ENCODE results near the gene CCNG2. TPM values are rescaled to one million over a fixed set of nuclear protein-coding genes. Genes with fewer than 3 reads are reported as not detected.

CCNG2 gene
- total RNA-seq, 1 donor from 2014 or later = 48.5 TPM

GRCh38 chr4:77197361-77197760 lies 40.4 kb downstream of the CCNG2 start:
- intact Hi-C loops (cut with DNase I) = no loop called here
- no peak for ATAC-seq
- DNase-seq (ENCODE audit: low spot score) = no peak

GRCh38 chr4:77197831-77198230 lies 40.8 kb downstream of the CCNG2 start:
- intact Hi-C loops (cut with DNase I) = no loop called here
- DNase-seq (ENCODE audit: low spot score) (no peak), ATAC-seq (no peak)

- intact Hi-C loops (cut with DNase I) = no loop called here
- no peak for ATAC-seq
- no peak for DNase-seq (ENCODE audit: low spot score)
These were observed 42.3 kb downstream of the CCNG2 start for GRCh38 chr4:77199276-77199675.

- no peak for ATAC-seq
- intact Hi-C loops (cut with DNase I) = no loop called here
- no peak for DNase-seq (ENCODE audit: low spot score)
These were observed 42.7 kb downstream of the CCNG2 start for GRCh38 chr4:77199701-77200100.

- DNase-seq (ENCODE audit: low spot score) (no peak), ATAC-seq (no peak)
- intact Hi-C loops (cut with DNase I) = no loop called here
These were observed 44.3 kb downstream of the CCNG2 start for GRCh38 chr4:77201343-77201742.

- intact Hi-C loops (cut with DNase I) = no loop called here
- no peak for DNase-seq (ENCODE audit: low spot score)
- ATAC-seq = no peak
These were observed 44.9 kb downstream of the CCNG2 start for GRCh38 chr4:77201857-77202256.

- no peak for DNase-seq (ENCODE audit: low spot score)
- ATAC-seq = no peak
- intact Hi-C loops (cut with DNase I) = no loop called here
These were observed 45.5 kb downstream of the CCNG2 start for GRCh38 chr4:77202491-77202890.

GRCh38 chr4:77203380-77204197 lies 46.6 kb downstream of the CCNG2 start:
- ATAC-seq (peak; percentile 83), DNase-seq (ENCODE audit: low spot score) (peak; percentile 71)
- intact Hi-C loops (cut with DNase I) = no loop called here

GRCh38 chr4:77204621-77205020 lies 47.6 kb downstream of the CCNG2 start:
- DNase-seq (ENCODE audit: low spot score) (no peak), ATAC-seq (no peak)
- intact Hi-C loops (cut with DNase I) = no loop called here

GRCh38 chr4:77209012-77209411 lies 52.0 kb downstream of the CCNG2 start:
- no peak for ATAC-seq
- intact Hi-C loops (cut with DNase I) = no loop called here
- DNase-seq (ENCODE audit: low spot score) = no peak

- intact Hi-C loops (cut with DNase I) = no loop called here
- no peak for DNase-seq (ENCODE audit: low spot score)
- no peak for ATAC-seq
These were observed 52.9 kb downstream of the CCNG2 start for GRCh38 chr4:77209936-77210335.

- no peak for DNase-seq (ENCODE audit: low spot score)
- no peak for ATAC-seq
- intact Hi-C loops (cut with DNase I) = no loop called here
These were observed 58.1 kb downstream of the CCNG2 start for GRCh38 chr4:77215107-77215506.

- intact Hi-C loops (cut with DNase I) = no loop called here
- no peak for DNase-seq (ENCODE audit: low spot score)
- no peak for ATAC-seq
These were observed 60.5 kb downstream of the CCNG2 start for GRCh38 chr4:77217526-77217925.

- DNase-seq (ENCODE audit: low spot score) = no peak
- ATAC-seq = no peak
- intact Hi-C loops (cut with DNase I) = no loop called here
These were observed 62.3 kb downstream of the CCNG2 start for GRCh38 chr4:77219266-77219665.

Other genes starting within 250 kb of the CCNG2 start
- 126 TPM for gene SEPTIN11, start 207.5 kb upstream of the CCNG2 start, total RNA-seq
- 301 TPM for gene CCNI, start 81.2 kb upstream of the CCNG2 start, total RNA-seq

Data from sciatic nerve (tissue), 2 donors.